B cell (primary cell): ENCODE data around the gene EFCC1. TPM values are rescaled to one million over a fixed set of nuclear protein-coding genes. Genes with fewer than 3 reads are reported as not detected.

Experiments
- ATAC-seq: fragments of 200-7000 bp; cut with Tn5 transposase; one replicate; pipeline ENCODE4 v1.10.0; 2021; ENCODE audit warnings: low read depth, mild to moderate bottlenecking, moderate number of reproducible peaks, moderate library complexity
- CTCF ChIA-PET: fragments of 350-600 bp; sonication (Branson Sonifier 250); formaldehyde crosslinking; loops from one replicate; lab custom pipeline; 2021; ENCODE audit warnings: antibody characterized with exemption, inconsistent platforms; lab: Charles Lee
- POLR2A ChIA-PET: fragments of 350-600 bp; sonication (Branson Sonifier 250); formaldehyde crosslinking; loops from one replicate; lab custom pipeline; 2021; ENCODE audit warnings: antibody characterized with exemption; lab: Charles Lee
- DNase-seq: peaks from one replicate; pipeline ENCODE4 v3.0.0; 2013
- H2AFZ ChIP-seq: 2 replicates; pipeline ENCODE4 v1.6.1; 2012; ENCODE audit warnings: mild to moderate bottlenecking, low read depth, low read length; ENCODE audit not compliant: insufficient read depth, poor library complexity, severe bottlenecking
- H3K27ac ChIP-seq, 2 donors: 1 replicate in 1 of 2; 2 replicates in 1 of 2; pipeline ENCODE4 v1.5.1; 2012 to 2013; ENCODE audit warnings: low read length in 2 of 2, mild to moderate bottlenecking in 2 of 2, moderate library complexity in 1 of 2
- H3K27me3 ChIP-seq, 4 experiments: fragments of 200-600 bp in 1 of 4; sonication (generic) in 1 of 4; replicated peaks in 1 of 4; 1 replicate in 2 of 4; 2 replicates in 2 of 4; pipeline versions ENCODE4 v1.6.1 to v1.7.0; 2013 to 2016; ENCODE audit warnings: low read length in 3 of 4, mild to moderate bottlenecking in 2 of 4, mixed read lengths in 1 of 4, moderate library complexity in 1 of 4; ENCODE audit not compliant: insufficient read depth in 4 of 4, control insufficient read depth in 3 of 4; ENCODE audit errors: control extremely low read depth in 1 of 4
- H3K36me3 ChIP-seq, 2 experiments: replicated peaks in 1 of 2; 1 replicate in 1 of 2; 2 replicates in 1 of 2; pipeline versions ENCODE4 v1.6.1 to v1.7.1; 2013; ENCODE audit warnings: low read length in 1 of 2; ENCODE audit not compliant: insufficient read depth in 2 of 2, control insufficient read depth in 1 of 2; ENCODE audit errors: control extremely low read depth in 1 of 2, extremely low read depth in 1 of 2
- H3K4me1 ChIP-seq, 2 donors: fragments of 200-600 bp in 1 of 2; sonication (generic) in 1 of 2; 1 replicate in 1 of 2; 2 replicates in 1 of 2; pipeline versions ENCODE4 v1.5.1 to v1.6.1; 2013 to 2017; ENCODE audit warnings: low read length in 2 of 2; ENCODE audit not compliant: control insufficient read depth in 2 of 2, insufficient read depth in 2 of 2
- H3K4me2 ChIP-seq: replicated peaks from 2 replicates; pipeline ENCODE3; 2012; ENCODE audit warnings: mild to moderate bottlenecking, low read depth, low read length; ENCODE audit not compliant: poor library complexity, severe bottlenecking
- H3K4me3 ChIP-seq, 5 experiments: fragments of 200-600 bp in 1 of 5; sonication (generic) in 1 of 5; 1 replicate in 3 of 5; 2 replicates in 2 of 5; pipeline versions ENCODE4 v1.5.1 to v1.7.0; 2011 to 2016; ENCODE audit warnings: low read length in 4 of 5, mild to moderate bottlenecking in 4 of 5, low read depth in 2 of 5, control low read depth in 1 of 5, moderate library complexity in 1 of 5; ENCODE audit not compliant: insufficient read depth in 1 of 5; ENCODE audit errors: control extremely low read depth in 1 of 5, extremely low read depth in 1 of 5
- H3K79me2 ChIP-seq: fragments of 200-600 bp; sonication (generic); one replicate; pipeline ENCODE4 v1.6.0; 2016; ENCODE audit warnings: low read length; ENCODE audit not compliant: control insufficient read depth, insufficient read depth
- H3K9ac ChIP-seq: fragments of 200-600 bp; sonication (generic); 2 replicates; pipeline ENCODE4 v1.6.1; 2017; ENCODE audit warnings: mild to moderate bottlenecking, low read length, moderate library complexity
- H3K9me3 ChIP-seq, 3 donors: one replicate each; pipeline versions ENCODE4 v1.6.1 to v1.7.1; 2013; ENCODE audit warnings: low read length in 2 of 3; ENCODE audit not compliant: control insufficient read depth in 2 of 3, insufficient read depth in 1 of 3; ENCODE audit errors: control extremely low read depth in 1 of 3
- H4K20me1 ChIP-seq: 2 replicates; pipeline ENCODE4 v1.6.0; 2012; ENCODE audit warnings: mild to moderate bottlenecking, low read length; ENCODE audit not compliant: insufficient read depth, control insufficient read depth, poor library complexity, severe bottlenecking
- H3K27ac Mint-ChIP-seq: one replicate; pipeline ENCODE4 v1.8.0; 2021; ENCODE audit warnings: mixed read lengths
- H3K27me3 Mint-ChIP-seq: one replicate; pipeline ENCODE4 v1.8.0; 2021; ENCODE audit warnings: mixed read lengths
- H3K4me1 Mint-ChIP-seq: one replicate; pipeline ENCODE4 v1.8.0; 2021; ENCODE audit warnings: mixed read lengths
- H3K4me3 Mint-ChIP-seq: one replicate; pipeline ENCODE4 v1.8.0; 2021; ENCODE audit warnings: mixed read lengths
- H3K9me3 Mint-ChIP-seq: one replicate; pipeline ENCODE4 v1.8.0; 2022; ENCODE audit warnings: mixed read lengths; ENCODE audit not compliant: insufficient read depth
- CTCF ChIP-seq: fragments of 200-600 bp; IDR thresholded peaks from one replicate; pipeline ENCODE4 v1.8.0; 2022; ENCODE audit warnings: antibody characterized with exemption, mild to moderate bottlenecking
- EZH2 ChIP-seq: IDR thresholded peaks from 2 replicates; pipeline ENCODE4 v1.6.1; 2012; ENCODE audit warnings: borderline replicate concordance, low read depth, mild to moderate bottlenecking, moderate library complexity, low read length; ENCODE audit not compliant: insufficient read depth, poor library complexity, severe bottlenecking
- WGBS: methylation state at CpG from one replicate; pipeline ENCODE4 v1.1.5; 2013; ENCODE audit warnings: missing lambda C conversion rate; ENCODE audit not compliant: insufficient coverage; 5-methylcytosine and 5-hydroxymethylcytosine counted together
- intact Hi-C: fragments of 100-400 bp; cut with micrococcal nuclease; formaldehyde crosslinking; loops from one replicate; pipeline ENCODE4 v1.10.0; 2022
- polyA plus RNA-seq: library from polyadenylated mRNA; depleted of rRNA; stranded (reverse); fragments of >200 nt; gene quantifications from 2 replicates; pipeline ENCODE4 v1.2.3, GENCODE V29; 2012
- total RNA-seq, 2 donors: library from RNA; stranded (reverse); fragments of 120-200 nt in 1 of 2; gene quantifications; 1 replicate in 1 of 2; 2 replicates in 1 of 2; pipeline versions ENCODE4 v1.2.3 to v1.2.4, GENCODE V29; 2013 to 2022

EFCC1 gene
- total and polyA plus RNA-seq, 2 donors (not counting 1 experiment from before 2014, with no cell fraction given) = 0.06 TPM; not detected in 1

DNA sequence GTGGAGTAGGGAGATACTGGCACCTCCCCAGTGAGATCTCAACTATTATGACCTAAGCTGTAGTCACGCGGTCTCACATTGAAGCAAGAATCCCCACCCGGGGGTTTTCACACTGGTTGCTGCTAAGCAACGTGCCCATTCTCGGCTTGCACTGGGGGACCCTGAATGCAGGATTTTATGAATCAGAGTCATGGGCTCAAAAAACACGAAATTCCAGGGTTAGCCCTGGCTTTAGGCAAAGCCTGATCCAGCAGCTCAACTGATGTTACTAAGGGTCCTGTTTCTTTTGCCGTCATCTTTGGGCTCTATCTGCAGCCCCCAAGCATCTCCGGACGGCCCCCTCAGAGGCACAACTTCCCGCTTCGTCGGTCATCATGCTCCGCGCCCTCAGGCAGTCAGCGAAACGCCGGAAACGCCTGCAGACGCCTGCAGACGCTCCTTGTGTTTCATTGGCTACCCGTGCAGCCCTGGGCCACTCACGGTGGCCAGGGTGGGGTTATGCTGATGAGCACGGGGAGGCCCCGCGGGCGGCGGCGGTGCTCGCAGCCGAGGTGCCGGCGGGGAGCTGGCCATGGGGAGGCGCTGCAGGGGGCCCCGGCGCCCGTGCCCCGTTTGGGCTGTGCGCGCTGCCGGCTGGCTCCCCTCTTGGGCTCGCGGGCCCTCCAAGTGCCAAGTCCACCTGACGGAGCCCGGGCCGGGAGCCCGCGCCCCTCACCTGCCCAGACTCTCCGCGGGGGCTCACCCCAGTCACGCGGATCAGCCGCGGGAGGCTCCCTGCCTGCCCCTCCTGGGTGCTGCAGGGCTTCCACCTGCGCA is 25.8 kb downstream of the EFCC1 start:
- Histone ChIP-seq H3K4me2 (peak overlapping the region; percentile 99), H4K20me1 (no peaks in the 10 kb centered on the region), H3K4me1 (peaks cover 13 to 15% of the 10 kb centered on the region in 2 donors), H2AFZ (peak overlapping the region; percentile 97), H3K4me3 (peak overlapping the region; percentile 30 to 71 (median 61)), H3K27ac (peak overlapping the region; percentile 74 to 83), H3K9me3 (peaks cover 0 to 20% (median 0%) of the 10 kb centered on the region in 3 donors), H3K36me3 (no peaks in the 10 kb centered on the region), H3K79me2 (no peaks in the 10 kb centered on the region), H3K9ac (peak overlapping the region; percentile 88), H3K27me3 (peaks cover 0 to 6% (median 0%) of the 10 kb centered on the region in 4 experiments)
- POLR2A ChIA-PET = interaction anchor here (0.6 to 1.4 kb wide), 7 partner anchors 10 to 290 kb away, joined by 3 to 19 read pairs (median 3); no protein-coding TSS in a partner anchor
- H3K4me3 Mint-ChIP-seq = peak overlapping the region; percentile 91
- no peaks in the 10 kb centered on the region for H3K9me3 Mint-ChIP-seq
- peaks cover 3% of the 10 kb centered on the region for H3K27me3 Mint-ChIP-seq
- H3K4me1 Mint-ChIP-seq = peaks cover 22% of the 10 kb centered on the region
- ATAC-seq (peak; percentile 98), DNase-seq (peak; percentile 95)
- 2% methylated on average over 54 of the region's 54 CpGs for WGBS
- peak overlapping the region; percentile 95 for H3K27ac Mint-ChIP-seq
- CTCF ChIA-PET = interaction anchor here (0.6 to 4.0 kb wide), 17 partner anchors 10 to 347 kb away, joined by 3 to 53 read pairs (median 3); partner anchors contain the start of genes CFAP92 and RAB43
- intact Hi-C loops = loop anchor here (1.0 to 2.0 kb wide), 8 partner anchors 11 to 218 kb away; partner anchors contain the start of genes CFAP92, CNBP, ISY1 and RAB43
- TF ChIP-seq EZH2 (no peak), CTCF (peak; percentile 91)
